ENCODE measurements around the gene PLXNA4.
"Not testable (repeated sequence)": the region's sequence is repeated elsewhere in the genome, so short reads cannot be mapped to it uniquely, and the experiment has no call there.

The PLXNA4 gene

DNA sequence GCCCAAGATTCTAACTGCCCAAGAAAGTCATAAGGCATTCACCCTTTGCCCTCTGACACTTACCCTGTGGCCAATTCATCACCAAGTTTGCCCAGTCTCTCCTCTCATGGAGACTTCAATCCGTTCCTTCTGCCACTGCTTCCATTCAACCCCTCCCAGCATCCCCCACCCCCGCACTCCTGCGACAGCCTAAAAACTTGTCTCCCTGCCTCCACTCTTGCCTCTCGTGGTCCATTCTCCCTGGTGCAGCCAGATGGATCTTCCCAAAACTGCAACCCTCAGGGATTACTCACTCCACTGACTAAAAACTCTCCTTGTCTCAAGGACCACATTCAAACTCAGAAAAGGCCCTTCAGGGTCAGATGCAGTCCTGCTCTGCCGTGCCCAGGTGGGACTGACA is 32.3 kb upstream of the PLXNA4 start:
- no peak for TF ChIP-seq CTCF (IDR thresholded peaks at IDR 0.05; ENCODE audit: insufficient read depth, low read depth, low read length, missing control alignments)

GRCh38 chr7:132607656-132608055 is 31.4 kb upstream of the PLXNA4 start:
- no peak for DNase-seq (ENCODE audit: low read depth)

More for the DNA sequence above, 32.3 kb upstream of the PLXNA4 start:
- DNase-seq (ENCODE audit: low read depth): no peak
- H3K4me3 ChIP-seq (ENCODE audit: low read depth, low read length): no peak overlapping the region

DNA sequence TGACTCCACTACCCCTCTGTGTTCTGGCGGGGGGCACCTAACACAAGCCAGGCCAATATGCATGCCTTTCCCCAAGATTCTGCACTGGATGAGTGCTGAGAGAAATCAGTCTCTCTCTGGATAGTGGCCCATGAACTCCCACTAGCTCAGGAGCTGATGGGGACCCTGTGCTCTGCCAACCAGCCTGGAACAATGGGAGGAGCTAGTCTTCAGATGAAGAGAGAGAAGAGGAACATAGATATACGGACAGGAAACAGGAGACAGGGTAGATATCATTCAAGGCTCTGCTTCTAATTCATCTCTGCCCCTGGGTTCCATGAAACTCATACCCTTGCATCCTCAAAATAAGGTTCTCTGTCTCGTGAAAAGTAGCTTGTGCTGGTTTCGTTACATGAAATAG is 27.9 kb upstream of the PLXNA4 start:
- no peak for DNase-seq (ENCODE audit: low read depth)
- no peak overlapping the region for H3K4me3 ChIP-seq (ENCODE audit: low read depth, low read length)
- TF ChIP-seq CTCF (IDR thresholded peaks at IDR 0.05; ENCODE audit: insufficient read depth, low read depth, low read length, missing control alignments): no peak

More at GRCh38 chr7:132607656-132608055, 31.4 kb upstream of the PLXNA4 start:
- no peak for TF ChIP-seq CTCF (IDR thresholded peaks at IDR 0.05; ENCODE audit: insufficient read depth, low read depth, low read length, missing control alignments)
- no peak overlapping the region for H3K4me3 ChIP-seq (ENCODE audit: low read depth, low read length)

- no peak overlapping the region for H3K4me3 ChIP-seq (ENCODE audit: low read depth, low read length)
- DNase-seq (ENCODE audit: low read depth): no peak
- no peak for TF ChIP-seq CTCF (IDR thresholded peaks at IDR 0.05; ENCODE audit: insufficient read depth, low read depth, low read length, missing control alignments)
Measured at GRCh38 chr7:132603220-132603833, 27.1 kb upstream of the PLXNA4 start.

- TF ChIP-seq CTCF (IDR thresholded peaks at IDR 0.05; ENCODE audit: insufficient read depth, low read depth, low read length, missing control alignments): no peak
- DNase-seq (ENCODE audit: low read depth): no peak
- no peak overlapping the region for H3K4me3 ChIP-seq (ENCODE audit: low read depth, low read length)
Measured at GRCh38 chr7:132601783-132602182, 25.5 kb upstream of the PLXNA4 start.

GRCh38 chr7:132596588-132596987 is 20.3 kb upstream of the PLXNA4 start:
- no peak overlapping the region for H3K4me3 ChIP-seq (ENCODE audit: low read depth, low read length)
- TF ChIP-seq CTCF (IDR thresholded peaks at IDR 0.05; ENCODE audit: insufficient read depth, low read depth, low read length, missing control alignments): no peak
- no peak for DNase-seq (ENCODE audit: low read depth)

GRCh38 chr7:132594741-132595140 is 18.5 kb upstream of the PLXNA4 start:
- DNase-seq (ENCODE audit: low read depth); H3K4me3 ChIP-seq (ENCODE audit: low read depth, low read length): not testable (repeated sequence)

Measured in GM12865 (cell line).